Fibroblast of villous mesenchyme (primary cell): ENCODE results near the gene AOPEP. TPM values are rescaled to one million over a fixed set of nuclear protein-coding genes. Genes with fewer than 3 reads are reported as not detected.

Experiments used
- DNase-seq: peaks from one replicate; pipeline ENCODE4 v3.0.0-alpha.2; 2010; ENCODE audit warnings: low read depth
- H3K4me3 ChIP-seq: 2 replicates; pipeline ENCODE4 v1.5.1; 2011; ENCODE audit warnings: low read depth, mild to moderate bottlenecking, low read length
- total RNA-seq: library from RNA; depleted of rRNA; stranded (reverse); fragments of >200 nt; gene quantifications from 2 replicates; pipeline ENCODE4 v1.2.3, GENCODE V29; 2012
- TF ChIP-seq, protein P1 (sequence below): IDR thresholded peaks from 2 replicates; pipeline ENCODE4 v1.5.1; 2012; ENCODE audit warnings: low read depth, mild to moderate bottlenecking, low read length; ENCODE audit not compliant: insufficient read depth

AOPEP gene
- total RNA-seq, 1 donor, result 153 TPM

GRCh38 chr9:94806307-94806893, 79.9 kb downstream of the AOPEP start:
- no peak for DNase-seq
- TF ChIP-seq, protein P1, sequence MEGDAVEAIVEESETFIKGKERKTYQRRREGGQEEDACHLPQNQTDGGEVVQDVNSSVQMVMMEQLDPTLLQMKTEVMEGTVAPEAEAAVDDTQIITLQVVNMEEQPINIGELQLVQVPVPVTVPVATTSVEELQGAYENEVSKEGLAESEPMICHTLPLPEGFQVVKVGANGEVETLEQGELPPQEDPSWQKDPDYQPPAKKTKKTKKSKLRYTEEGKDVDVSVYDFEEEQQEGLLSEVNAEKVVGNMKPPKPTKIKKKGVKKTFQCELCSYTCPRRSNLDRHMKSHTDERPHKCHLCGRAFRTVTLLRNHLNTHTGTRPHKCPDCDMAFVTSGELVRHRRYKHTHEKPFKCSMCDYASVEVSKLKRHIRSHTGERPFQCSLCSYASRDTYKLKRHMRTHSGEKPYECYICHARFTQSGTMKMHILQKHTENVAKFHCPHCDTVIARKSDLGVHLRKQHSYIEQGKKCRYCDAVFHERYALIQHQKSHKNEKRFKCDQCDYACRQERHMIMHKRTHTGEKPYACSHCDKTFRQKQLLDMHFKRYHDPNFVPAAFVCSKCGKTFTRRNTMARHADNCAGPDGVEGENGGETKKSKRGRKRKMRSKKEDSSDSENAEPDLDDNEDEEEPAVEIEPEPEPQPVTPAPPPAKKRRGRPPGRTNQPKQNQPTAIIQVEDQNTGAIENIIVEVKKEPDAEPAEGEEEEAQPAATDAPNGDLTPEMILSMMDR, result no peak
- H3K4me3 ChIP-seq, result no peak overlapping the region

- no peak overlapping the region for H3K4me3 ChIP-seq
- DNase-seq, result no peak
- TF ChIP-seq, protein P1, result no peak
These were observed 81.1 kb downstream of the AOPEP start for GRCh38 chr9:94807556-94807955.

DNA sequence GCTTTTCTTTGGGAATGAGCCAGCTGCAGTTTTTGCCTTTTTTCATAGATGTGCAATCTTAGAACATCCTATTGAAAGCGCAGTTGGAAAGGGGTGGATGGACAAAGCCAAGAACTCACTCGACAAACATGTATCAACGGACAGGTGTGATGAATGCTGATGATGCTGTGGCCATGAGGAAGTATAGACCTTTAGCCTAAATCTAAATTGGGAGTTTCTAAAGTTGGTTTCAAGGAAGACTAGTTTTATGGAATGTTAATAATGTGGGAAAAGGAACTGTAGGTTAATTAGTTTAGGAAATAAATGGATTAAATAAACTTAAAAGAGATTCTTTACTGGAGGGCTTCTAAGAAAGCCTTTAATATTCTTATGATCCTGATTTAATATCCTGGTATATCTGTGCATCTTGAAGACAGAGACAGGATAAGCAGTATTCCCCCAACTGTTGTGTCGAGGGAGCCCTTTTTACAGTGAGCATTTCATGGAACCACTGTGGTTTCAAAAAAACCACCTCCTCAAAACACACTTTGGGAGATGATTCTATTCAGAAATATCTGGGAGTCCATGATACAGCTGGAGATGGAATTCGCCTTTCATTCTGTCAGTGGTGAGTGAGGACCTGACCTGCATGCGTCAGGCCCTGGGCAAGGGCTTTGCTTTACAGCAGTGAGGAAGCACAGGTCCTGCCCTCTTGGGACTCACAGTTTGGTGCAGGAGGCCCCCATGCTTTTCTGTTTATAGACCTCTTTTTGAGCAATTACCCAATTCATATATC, 82.6 kb downstream of the AOPEP start:
- DNase-seq, result no peak
- TF ChIP-seq, protein P1, result no peak
- H3K4me3 ChIP-seq, result no peak overlapping the region

DNA sequence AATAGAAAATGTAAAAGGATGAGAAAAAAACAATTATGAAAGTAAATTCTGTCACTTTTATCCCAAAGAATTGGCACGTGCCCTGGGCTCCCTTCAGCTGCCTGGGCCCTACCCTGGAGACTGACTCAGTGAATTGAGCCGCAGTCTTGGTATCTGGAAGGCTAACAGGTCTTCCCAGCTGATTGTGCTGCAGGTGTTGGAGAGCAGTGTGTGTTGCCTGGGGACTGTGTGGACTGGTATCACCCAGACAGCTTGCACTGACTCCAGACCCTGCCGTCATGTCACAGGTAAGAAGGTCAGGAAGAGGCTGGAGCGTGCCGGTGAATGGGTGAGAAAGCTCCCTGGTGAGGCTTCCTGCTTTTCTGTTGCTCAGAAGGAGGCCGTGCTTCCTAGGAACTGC, 83.3 kb downstream of the AOPEP start:
- DNase-seq, result no peak
- H3K4me3 ChIP-seq, result no peak overlapping the region
- TF ChIP-seq, protein P1, result no peak

DNA sequence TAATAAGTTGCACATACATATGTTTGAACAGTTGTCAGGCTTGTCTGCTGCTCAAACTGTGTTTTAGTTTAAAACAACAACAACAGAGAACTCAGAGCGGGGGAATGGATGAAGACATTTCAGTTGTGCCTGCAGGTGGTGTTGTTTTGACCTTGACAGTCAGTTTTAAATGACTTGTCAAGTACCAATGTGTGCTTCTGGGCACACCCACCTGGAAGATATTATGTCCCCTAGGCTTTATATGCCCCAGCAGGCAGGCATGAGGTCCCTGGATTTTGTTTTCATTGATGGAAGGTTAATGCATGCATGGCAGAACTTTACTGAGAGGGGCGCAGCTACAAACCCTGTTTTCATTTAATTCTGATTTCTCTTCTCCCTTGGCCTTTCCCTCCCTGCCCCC, 84.6 kb downstream of the AOPEP start:
- TF ChIP-seq, protein P1, result no peak
- no peak overlapping the region for H3K4me3 ChIP-seq
- DNase-seq, result no peak

GRCh38 chr9:94812343-94812742, 85.8 kb downstream of the AOPEP start:
- TF ChIP-seq, protein P1, result no peak
- no peak overlapping the region for H3K4me3 ChIP-seq
- no peak for DNase-seq
